B cell (primary cell): ENCODE results near the gene CYSLTR1. TPM values are rescaled to one million over a fixed set of nuclear protein-coding genes. Genes with fewer than 3 reads are reported as not detected.

Experiments
- ATAC-seq: fragments of 200-7000 bp; cut with Tn5 transposase; one replicate; pipeline ENCODE4 v1.10.0; 2021; ENCODE audit warnings: low read depth, mild to moderate bottlenecking, moderate number of reproducible peaks, moderate library complexity
- CTCF ChIA-PET: fragments of 350-600 bp; sonication (Branson Sonifier 250); formaldehyde crosslinking; loops from one replicate; lab custom pipeline; 2021; ENCODE audit warnings: antibody characterized with exemption, inconsistent platforms; lab: Charles Lee
- POLR2A ChIA-PET: fragments of 350-600 bp; sonication (Branson Sonifier 250); formaldehyde crosslinking; loops from one replicate; lab custom pipeline; 2021; ENCODE audit warnings: antibody characterized with exemption; lab: Charles Lee
- DNase-seq: peaks from one replicate; pipeline ENCODE4 v3.0.0; 2013
- H2AFZ ChIP-seq: 2 replicates; pipeline ENCODE4 v1.6.1; 2012; ENCODE audit warnings: mild to moderate bottlenecking, low read depth, low read length; ENCODE audit not compliant: insufficient read depth, poor library complexity, severe bottlenecking
- H3K27ac ChIP-seq, 2 donors: 1 replicate in 1 of 2; 2 replicates in 1 of 2; pipeline ENCODE4 v1.5.1; 2012 to 2013; ENCODE audit warnings: low read length in 2 of 2, mild to moderate bottlenecking in 2 of 2, moderate library complexity in 1 of 2
- H3K27me3 ChIP-seq, 4 experiments: fragments of 200-600 bp in 1 of 4; sonication (generic) in 1 of 4; replicated peaks in 1 of 4; 1 replicate in 2 of 4; 2 replicates in 2 of 4; pipeline versions ENCODE4 v1.6.1 to v1.7.0; 2013 to 2016; ENCODE audit warnings: low read length in 3 of 4, mild to moderate bottlenecking in 2 of 4, mixed read lengths in 1 of 4, moderate library complexity in 1 of 4; ENCODE audit not compliant: insufficient read depth in 4 of 4, control insufficient read depth in 3 of 4; ENCODE audit errors: control extremely low read depth in 1 of 4
- H3K36me3 ChIP-seq, 2 experiments: replicated peaks in 1 of 2; 1 replicate in 1 of 2; 2 replicates in 1 of 2; pipeline versions ENCODE4 v1.6.1 to v1.7.1; 2013; ENCODE audit warnings: low read length in 1 of 2; ENCODE audit not compliant: insufficient read depth in 2 of 2, control insufficient read depth in 1 of 2; ENCODE audit errors: control extremely low read depth in 1 of 2, extremely low read depth in 1 of 2
- H3K4me1 ChIP-seq, 2 donors: fragments of 200-600 bp in 1 of 2; sonication (generic) in 1 of 2; 1 replicate in 1 of 2; 2 replicates in 1 of 2; pipeline versions ENCODE4 v1.5.1 to v1.6.1; 2013 to 2017; ENCODE audit warnings: low read length in 2 of 2; ENCODE audit not compliant: control insufficient read depth in 2 of 2, insufficient read depth in 2 of 2
- H3K4me2 ChIP-seq: replicated peaks from 2 replicates; pipeline ENCODE3; 2012; ENCODE audit warnings: mild to moderate bottlenecking, low read depth, low read length; ENCODE audit not compliant: poor library complexity, severe bottlenecking
- H3K4me3 ChIP-seq, 5 experiments: fragments of 200-600 bp in 1 of 5; sonication (generic) in 1 of 5; 1 replicate in 3 of 5; 2 replicates in 2 of 5; pipeline versions ENCODE4 v1.5.1 to v1.7.0; 2011 to 2016; ENCODE audit warnings: low read length in 4 of 5, mild to moderate bottlenecking in 4 of 5, low read depth in 2 of 5, control low read depth in 1 of 5, moderate library complexity in 1 of 5; ENCODE audit not compliant: insufficient read depth in 1 of 5; ENCODE audit errors: control extremely low read depth in 1 of 5, extremely low read depth in 1 of 5
- H3K79me2 ChIP-seq: fragments of 200-600 bp; sonication (generic); one replicate; pipeline ENCODE4 v1.6.0; 2016; ENCODE audit warnings: low read length; ENCODE audit not compliant: control insufficient read depth, insufficient read depth
- H3K9ac ChIP-seq: fragments of 200-600 bp; sonication (generic); 2 replicates; pipeline ENCODE4 v1.6.1; 2017; ENCODE audit warnings: mild to moderate bottlenecking, low read length, moderate library complexity
- H3K9me3 ChIP-seq, 3 donors: one replicate each; pipeline versions ENCODE4 v1.6.1 to v1.7.1; 2013; ENCODE audit warnings: low read length in 2 of 3; ENCODE audit not compliant: control insufficient read depth in 2 of 3, insufficient read depth in 1 of 3; ENCODE audit errors: control extremely low read depth in 1 of 3
- H4K20me1 ChIP-seq: 2 replicates; pipeline ENCODE4 v1.6.0; 2012; ENCODE audit warnings: mild to moderate bottlenecking, low read length; ENCODE audit not compliant: insufficient read depth, control insufficient read depth, poor library complexity, severe bottlenecking
- H3K27ac Mint-ChIP-seq: one replicate; pipeline ENCODE4 v1.8.0; 2021; ENCODE audit warnings: mixed read lengths
- H3K27me3 Mint-ChIP-seq: one replicate; pipeline ENCODE4 v1.8.0; 2021; ENCODE audit warnings: mixed read lengths
- H3K4me1 Mint-ChIP-seq: one replicate; pipeline ENCODE4 v1.8.0; 2021; ENCODE audit warnings: mixed read lengths
- H3K4me3 Mint-ChIP-seq: one replicate; pipeline ENCODE4 v1.8.0; 2021; ENCODE audit warnings: mixed read lengths
- H3K9me3 Mint-ChIP-seq: one replicate; pipeline ENCODE4 v1.8.0; 2022; ENCODE audit warnings: mixed read lengths; ENCODE audit not compliant: insufficient read depth
- EZH2 ChIP-seq: IDR thresholded peaks from 2 replicates; pipeline ENCODE4 v1.6.1; 2012; ENCODE audit warnings: borderline replicate concordance, low read depth, mild to moderate bottlenecking, moderate library complexity, low read length; ENCODE audit not compliant: insufficient read depth, poor library complexity, severe bottlenecking
- WGBS: methylation state at CpG from one replicate; pipeline ENCODE4 v1.1.5; 2013; ENCODE audit warnings: missing lambda C conversion rate; ENCODE audit not compliant: insufficient coverage; 5-methylcytosine and 5-hydroxymethylcytosine counted together
- intact Hi-C: fragments of 100-400 bp; cut with micrococcal nuclease; formaldehyde crosslinking; loops from one replicate; pipeline ENCODE4 v1.10.0; 2022
- polyA plus RNA-seq: library from polyadenylated mRNA; depleted of rRNA; stranded (reverse); fragments of >200 nt; gene quantifications from 2 replicates; pipeline ENCODE4 v1.2.3, GENCODE V29; 2012
- total RNA-seq, 2 donors: library from RNA; stranded (reverse); fragments of 120-200 nt in 1 of 2; gene quantifications; 1 replicate in 1 of 2; 2 replicates in 1 of 2; pipeline versions ENCODE4 v1.2.3 to v1.2.4, GENCODE V29; 2013 to 2022
- TF ChIP-seq, protein P1 (sequence below): fragments of 200-600 bp; IDR thresholded peaks from one replicate; pipeline ENCODE4 v1.8.0; 2022; ENCODE audit warnings: antibody characterized with exemption, mild to moderate bottlenecking

The CYSLTR1 gene
- total and polyA plus RNA-seq, 2 donors (not counting 1 experiment from before 2014, with no cell fraction given) = 20.8 to 43.4 TPM

DNA sequence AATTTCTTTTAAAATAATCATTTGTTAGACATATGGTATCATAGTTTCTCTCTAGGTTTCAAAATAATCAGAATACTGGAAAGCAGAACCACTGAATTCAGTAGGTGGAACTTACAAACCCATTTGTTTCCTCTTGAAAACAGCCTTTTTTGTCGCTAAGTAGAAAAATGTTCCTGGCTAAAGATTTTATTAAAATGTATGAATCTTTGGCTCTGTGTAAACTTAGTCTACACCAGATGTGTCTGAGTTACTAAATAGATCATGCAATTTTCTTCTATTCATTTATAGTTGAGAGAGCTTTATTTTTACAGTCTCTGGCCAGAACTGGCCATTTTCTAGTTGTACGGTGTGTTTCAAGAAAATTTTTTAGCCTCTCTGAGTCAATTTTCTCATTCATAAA, 1.0 kb downstream of the CYSLTR1 start:
- no peaks in the 10 kb centered on the region for H3K9me3 Mint-ChIP-seq
- peaks cover 71% of the 10 kb centered on the region for H3K4me1 Mint-ChIP-seq
- Histone ChIP-seq H2AFZ (peak overlapping the region; percentile 29), H3K4me2 (peak overlapping the region; percentile 68), H3K27ac (peak overlapping the region; percentile 53 to 74), H3K9ac (peak overlapping the region; percentile 73), H3K79me2 (peaks cover 41% of the 10 kb centered on the region), H3K36me3 (no peaks in the 10 kb centered on the region), H4K20me1 (no peaks in the 10 kb centered on the region), H3K27me3 (no peaks in the 10 kb centered on the region), H3K4me1 (peaks cover 67 to 73% of the 10 kb centered on the region in 2 donors), H3K4me3 (peak overlapping the region; percentile 52 to 85 (median 67)), H3K9me3 (no peaks in the 10 kb centered on the region)
- peak overlapping the region; percentile 93 for H3K4me3 Mint-ChIP-seq
- intact Hi-C loops = loop anchor here (10.0 kb wide), 5 partner anchors 52 to 818 kb away; partner anchors contain the start of genes GPR174, P2RY10 and PGK1
- no peaks in the 10 kb centered on the region for H3K27me3 Mint-ChIP-seq
- peak overlapping the region; percentile 84 for H3K27ac Mint-ChIP-seq
- TF ChIP-seq, protein P1, sequence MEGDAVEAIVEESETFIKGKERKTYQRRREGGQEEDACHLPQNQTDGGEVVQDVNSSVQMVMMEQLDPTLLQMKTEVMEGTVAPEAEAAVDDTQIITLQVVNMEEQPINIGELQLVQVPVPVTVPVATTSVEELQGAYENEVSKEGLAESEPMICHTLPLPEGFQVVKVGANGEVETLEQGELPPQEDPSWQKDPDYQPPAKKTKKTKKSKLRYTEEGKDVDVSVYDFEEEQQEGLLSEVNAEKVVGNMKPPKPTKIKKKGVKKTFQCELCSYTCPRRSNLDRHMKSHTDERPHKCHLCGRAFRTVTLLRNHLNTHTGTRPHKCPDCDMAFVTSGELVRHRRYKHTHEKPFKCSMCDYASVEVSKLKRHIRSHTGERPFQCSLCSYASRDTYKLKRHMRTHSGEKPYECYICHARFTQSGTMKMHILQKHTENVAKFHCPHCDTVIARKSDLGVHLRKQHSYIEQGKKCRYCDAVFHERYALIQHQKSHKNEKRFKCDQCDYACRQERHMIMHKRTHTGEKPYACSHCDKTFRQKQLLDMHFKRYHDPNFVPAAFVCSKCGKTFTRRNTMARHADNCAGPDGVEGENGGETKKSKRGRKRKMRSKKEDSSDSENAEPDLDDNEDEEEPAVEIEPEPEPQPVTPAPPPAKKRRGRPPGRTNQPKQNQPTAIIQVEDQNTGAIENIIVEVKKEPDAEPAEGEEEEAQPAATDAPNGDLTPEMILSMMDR = no peak
- no peak for TF ChIP-seq EZH2
- DNase-seq (no peak), ATAC-seq (no peak)
- no CpG with 5 or more reads among the region's 2 CpGs for WGBS
- ChIA-PET CTCF (no interaction called here), POLR2A (no interaction called here)

DNA sequence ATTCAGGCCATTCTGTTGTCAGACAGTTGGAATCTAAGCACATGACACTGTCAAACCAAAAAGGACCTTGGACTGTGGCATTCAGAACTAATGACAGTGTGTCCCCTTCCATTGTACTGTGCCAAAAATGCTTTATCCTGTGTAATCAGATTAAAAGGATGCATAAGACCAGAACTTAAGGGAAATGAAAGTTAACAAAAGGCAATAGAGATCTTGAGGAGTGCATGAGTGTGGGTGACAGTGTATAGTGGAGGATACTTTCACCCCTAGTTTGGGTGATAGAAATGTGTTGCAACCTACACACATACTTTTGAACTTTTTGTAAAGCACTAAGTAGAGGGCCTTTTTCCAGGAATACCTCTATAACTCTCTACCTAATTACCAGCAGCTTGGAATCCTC, 4.5 kb downstream of the CYSLTR1 start:
- no peak for ATAC-seq
- peak overlapping the region; percentile 38 to 74 for H3K27ac ChIP-seq

More for the DNA sequence above, 4.5 kb downstream of the CYSLTR1 start:
- H3K27me3 ChIP-seq = no peaks in the 10 kb centered on the region
- H2AFZ ChIP-seq = no peak overlapping the region
- ChIA-PET CTCF (no interaction called here), POLR2A (no interaction called here)
- H3K9me3 Mint-ChIP-seq = no peaks in the 10 kb centered on the region
- intact Hi-C loops = loop anchor here (5.0 to 10.0 kb wide), 6 partner anchors 48 to 822 kb away; partner anchors contain the start of genes COX7B, GPR174, MAGT1 and P2RY10
- H4K20me1 ChIP-seq = no peaks in the 10 kb centered on the region
- peak overlapping the region; percentile 81 for H3K4me3 Mint-ChIP-seq
- H3K36me3 ChIP-seq = no peaks in the 10 kb centered on the region
- peaks cover 52% of the 10 kb centered on the region for H3K4me1 Mint-ChIP-seq
- peak overlapping the region; percentile 82 for H3K27ac Mint-ChIP-seq
- peaks cover 45 to 49% of the 10 kb centered on the region in 2 donors for H3K4me1 ChIP-seq
- H3K4me3 ChIP-seq = peak overlapping the region in 2 of 5 experiments; percentile 1 to 34
- no peak for TF ChIP-seq EZH2
- TF ChIP-seq, protein P1 = no peak
- peaks cover 58% of the 10 kb centered on the region for H3K79me2 ChIP-seq
- H3K9me3 ChIP-seq = no peaks in the 10 kb centered on the region
- peak; percentile 39 for DNase-seq
- H3K4me2 ChIP-seq = peak overlapping the region; percentile 68
- H3K27me3 Mint-ChIP-seq = no peaks in the 10 kb centered on the region
- peak overlapping the region; percentile 21 for H3K9ac ChIP-seq
